Left ventricle myocardium inferior (tissue), 1 donor: ENCODE results near the gene NEURL1B. TPM values are rescaled to one million over a fixed set of nuclear protein-coding genes. Genes with fewer than 3 reads are reported as not detected.

Experiments
- DNase-seq: peaks from one replicate; pipeline ENCODE4 v3.0.0-alpha.2; 2020
- H3K27ac ChIP-seq: fragments of 200-600 bp; replicated peaks from 2 replicates; pipeline ENCODE4 v1.8.0; 2021
- H3K27me3 ChIP-seq: fragments of 200-600 bp; 2 replicates; pipeline ENCODE4 v1.8.0; 2021; ENCODE audit warnings: low read depth
- H3K36me3 ChIP-seq: fragments of 200-600 bp; 2 replicates; pipeline ENCODE4 v1.8.0; 2021
- H3K4me1 ChIP-seq: fragments of 200-600 bp; 2 replicates; pipeline ENCODE4 v1.8.0; 2021
- H3K4me3 ChIP-seq: fragments of 200-600 bp; 2 replicates; pipeline ENCODE4 v1.8.0; 2021; ENCODE audit warnings: mild to moderate bottlenecking, moderate library complexity
- H3K9me3 ChIP-seq: fragments of 200-600 bp; replicated peaks from 2 replicates; pipeline ENCODE4 v1.8.0; 2021
- intact Hi-C: fragments of 100-400 bp; cut with micrococcal nuclease; formaldehyde crosslinking; loops from one replicate; pipeline ENCODE4 v1.11.0; 2022
- long read RNA-seq: library from polyadenylated mRNA; unstranded; transcript quantifications from one replicate; pipeline ENCODE4 v2.0.0, GENCODE V29; 2021
- total RNA-seq: library from RNA; stranded (reverse); fragmentation: NEBNext Ultra II Directional; extraction: Animal tissue kit (Norgen Biotek cat#: 25700); gene quantifications from one replicate; pipeline ENCODE4 v1.2.1, GENCODE V29; 2021
- TF ChIP-seq, protein P1 (sequence below): fragments of 200-600 bp; IDR thresholded peaks from 2 replicates; pipeline ENCODE4 v1.8.0; 2021; ENCODE audit warnings: antibody characterized with exemption, mild to moderate bottlenecking, borderline replicate concordance
- donor health status: DM: no; HTN: yes; CAD: no; lungs with severe emphysema.

The NEURL1B gene, protein sequence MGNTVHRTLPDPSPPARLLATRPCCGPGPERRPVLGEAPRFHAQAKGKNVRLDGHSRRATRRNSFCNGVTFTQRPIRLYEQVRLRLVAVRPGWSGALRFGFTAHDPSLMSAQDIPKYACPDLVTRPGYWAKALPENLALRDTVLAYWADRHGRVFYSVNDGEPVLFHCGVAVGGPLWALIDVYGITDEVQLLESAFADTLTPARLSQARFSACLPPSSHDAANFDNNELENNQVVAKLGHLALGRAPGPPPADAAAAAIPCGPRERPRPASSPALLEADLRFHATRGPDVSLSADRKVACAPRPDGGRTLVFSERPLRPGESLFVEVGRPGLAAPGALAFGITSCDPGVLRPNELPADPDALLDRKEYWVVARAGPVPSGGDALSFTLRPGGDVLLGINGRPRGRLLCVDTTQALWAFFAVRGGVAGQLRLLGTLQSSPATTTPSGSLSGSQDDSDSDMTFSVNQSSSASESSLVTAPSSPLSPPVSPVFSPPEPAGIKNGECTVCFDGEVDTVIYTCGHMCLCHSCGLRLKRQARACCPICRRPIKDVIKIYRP
- total RNA-seq: 24.0 TPM
- long read RNA-seq, full-length matches to known transcripts: 1 of 11 reads
- long read RNA-seq, partial matches to known transcripts: 0 of 11 reads
- long read RNA-seq, other reads (novel, unspliced or antisense): 10 of 11 reads

DNA sequence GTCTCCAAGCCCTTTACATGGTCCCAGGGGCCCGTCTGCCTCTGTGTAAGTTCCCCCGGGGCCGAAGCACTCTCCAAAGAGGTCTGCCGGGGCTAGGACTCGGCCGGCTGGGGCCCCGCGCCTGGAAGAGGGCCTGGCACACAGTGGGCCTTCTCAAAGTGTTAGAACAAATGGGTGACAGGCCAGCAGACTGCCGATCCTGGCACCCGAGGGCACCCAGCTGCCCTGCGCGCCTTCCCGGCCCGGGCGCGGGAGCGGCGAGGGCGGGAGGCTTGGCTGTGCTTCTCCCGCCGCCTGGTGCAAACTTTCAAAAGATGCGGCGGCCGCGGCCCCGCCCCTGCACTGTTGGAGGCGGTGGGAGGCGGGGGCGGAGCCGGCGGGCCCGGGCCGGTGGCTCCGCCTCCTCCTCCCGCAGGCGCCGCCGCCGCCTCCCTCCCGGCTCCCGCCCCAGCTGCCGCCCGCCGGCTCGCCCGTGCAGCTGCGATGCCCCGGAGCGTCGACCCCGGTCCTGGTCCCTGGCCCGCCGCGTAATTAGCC, at the start of gene NEURL1B:
Gene NEURL1B, plus strand, starts transcription at position 442 of the 537 bp plus-strand sequence. CDS start 144 bp downstream, outside the sequence.
- intact Hi-C loops: loop anchor here (10.0 kb wide), 1 partner anchor 54 kb away; no protein-coding TSS in a partner anchor
- H3K9me3 ChIP-seq: no peaks in the 10 kb centered on the region
- peak; percentile 84 for DNase-seq
- TF ChIP-seq, protein P1, sequence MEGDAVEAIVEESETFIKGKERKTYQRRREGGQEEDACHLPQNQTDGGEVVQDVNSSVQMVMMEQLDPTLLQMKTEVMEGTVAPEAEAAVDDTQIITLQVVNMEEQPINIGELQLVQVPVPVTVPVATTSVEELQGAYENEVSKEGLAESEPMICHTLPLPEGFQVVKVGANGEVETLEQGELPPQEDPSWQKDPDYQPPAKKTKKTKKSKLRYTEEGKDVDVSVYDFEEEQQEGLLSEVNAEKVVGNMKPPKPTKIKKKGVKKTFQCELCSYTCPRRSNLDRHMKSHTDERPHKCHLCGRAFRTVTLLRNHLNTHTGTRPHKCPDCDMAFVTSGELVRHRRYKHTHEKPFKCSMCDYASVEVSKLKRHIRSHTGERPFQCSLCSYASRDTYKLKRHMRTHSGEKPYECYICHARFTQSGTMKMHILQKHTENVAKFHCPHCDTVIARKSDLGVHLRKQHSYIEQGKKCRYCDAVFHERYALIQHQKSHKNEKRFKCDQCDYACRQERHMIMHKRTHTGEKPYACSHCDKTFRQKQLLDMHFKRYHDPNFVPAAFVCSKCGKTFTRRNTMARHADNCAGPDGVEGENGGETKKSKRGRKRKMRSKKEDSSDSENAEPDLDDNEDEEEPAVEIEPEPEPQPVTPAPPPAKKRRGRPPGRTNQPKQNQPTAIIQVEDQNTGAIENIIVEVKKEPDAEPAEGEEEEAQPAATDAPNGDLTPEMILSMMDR: peak; percentile 40
- H3K4me1 ChIP-seq: peaks cover 57% of the 10 kb centered on the region
- H3K4me3 ChIP-seq: peak within 1 kb of the TSS; percentile 85
- H3K36me3 ChIP-seq: no peaks in the 10 kb centered on the region
- no peaks in the 10 kb centered on the region for H3K27me3 ChIP-seq
- H3K27ac ChIP-seq: peak within 1 kb of the TSS; percentile 97

DNA sequence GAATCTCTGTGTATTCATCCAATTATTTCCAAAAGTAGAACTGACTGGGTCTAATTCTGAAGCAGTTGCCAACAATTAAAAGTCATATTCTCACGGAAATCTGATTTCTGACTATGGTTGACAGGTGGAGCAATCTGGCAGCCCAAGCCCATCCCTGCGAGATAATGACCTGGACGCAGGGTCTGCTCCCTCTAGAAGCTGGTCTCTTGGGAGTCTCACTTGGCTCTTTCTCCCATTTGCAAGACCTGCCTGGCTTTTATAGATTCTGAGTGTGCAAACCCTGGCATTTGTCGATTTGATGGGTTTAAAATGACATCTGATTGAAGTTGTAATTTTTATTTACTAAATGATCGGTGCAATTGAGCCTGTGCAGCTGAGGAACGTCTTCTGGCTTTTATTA, 49.4 kb upstream of the NEURL1B start:
- Histone ChIP-seq H3K9me3 (no peaks in the 10 kb centered on the region), H3K27ac (no peak overlapping the region), H3K27me3 (no peaks in the 10 kb centered on the region), H3K36me3 (no peaks in the 10 kb centered on the region), H3K4me1 (peaks cover 14% of the 10 kb centered on the region), H3K4me3 (no peak overlapping the region)
- TF ChIP-seq, protein P1: no peak
- DNase-seq: no peak
- intact Hi-C loops: no loop called here

DNA sequence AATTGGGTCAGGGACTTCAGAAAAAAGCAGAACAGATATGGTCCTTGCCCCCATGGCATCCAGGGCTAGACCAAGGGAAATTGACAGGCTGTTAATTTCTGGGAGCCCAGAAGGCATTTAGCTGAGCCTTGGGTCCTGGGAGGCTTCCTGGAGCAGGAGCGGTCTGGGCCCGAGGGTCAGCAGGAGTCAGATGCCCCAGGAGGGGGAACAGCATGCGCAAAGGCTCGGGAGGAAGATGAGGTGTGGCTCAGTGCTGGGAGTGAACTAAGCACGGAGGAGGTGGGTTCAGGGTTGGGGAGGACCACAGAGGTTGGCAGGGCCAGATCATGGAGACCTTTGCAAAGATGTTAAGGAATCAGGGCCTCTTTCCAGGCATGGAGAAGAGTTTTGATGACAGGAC, 48.2 kb upstream of the NEURL1B start:
- H3K9me3 ChIP-seq: no peaks in the 10 kb centered on the region
- peaks cover 6% of the 10 kb centered on the region for H3K4me1 ChIP-seq
- no peaks in the 10 kb centered on the region for H3K36me3 ChIP-seq
- TF ChIP-seq, protein P1: no peak
- no peak overlapping the region for H3K27ac ChIP-seq
- no peaks in the 10 kb centered on the region for H3K27me3 ChIP-seq
- DNase-seq: no peak
- H3K4me3 ChIP-seq: no peak overlapping the region
- intact Hi-C loops: no loop called here

DNA sequence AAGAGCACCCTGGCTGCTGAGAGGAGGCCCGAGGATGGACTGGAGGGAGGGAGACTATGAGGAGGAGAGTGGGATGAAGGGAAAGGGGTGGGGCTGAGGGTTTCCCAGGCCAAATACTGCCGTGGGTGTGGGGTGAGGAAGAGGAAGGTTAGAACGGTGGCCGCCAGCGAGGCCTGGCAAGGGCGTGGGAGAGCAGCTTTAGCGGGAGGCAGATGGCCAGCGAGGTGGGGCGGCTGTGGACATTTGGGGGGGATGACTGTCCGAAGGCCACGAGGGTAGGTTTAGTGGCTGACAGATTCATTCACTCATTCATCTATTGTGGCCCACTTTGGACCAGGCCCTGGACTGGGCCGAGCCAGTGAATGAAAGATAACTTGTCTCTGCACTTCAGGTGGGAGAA, 47.8 kb upstream of the NEURL1B start:
- Histone ChIP-seq H3K27me3 (no peaks in the 10 kb centered on the region), H3K27ac (no peak overlapping the region), H3K4me1 (peaks cover 9% of the 10 kb centered on the region), H3K36me3 (no peaks in the 10 kb centered on the region), H3K4me3 (no peak overlapping the region), H3K9me3 (no peaks in the 10 kb centered on the region)
- intact Hi-C loops: no loop called here
- no peak for DNase-seq
- TF ChIP-seq, protein P1: no peak

DNA sequence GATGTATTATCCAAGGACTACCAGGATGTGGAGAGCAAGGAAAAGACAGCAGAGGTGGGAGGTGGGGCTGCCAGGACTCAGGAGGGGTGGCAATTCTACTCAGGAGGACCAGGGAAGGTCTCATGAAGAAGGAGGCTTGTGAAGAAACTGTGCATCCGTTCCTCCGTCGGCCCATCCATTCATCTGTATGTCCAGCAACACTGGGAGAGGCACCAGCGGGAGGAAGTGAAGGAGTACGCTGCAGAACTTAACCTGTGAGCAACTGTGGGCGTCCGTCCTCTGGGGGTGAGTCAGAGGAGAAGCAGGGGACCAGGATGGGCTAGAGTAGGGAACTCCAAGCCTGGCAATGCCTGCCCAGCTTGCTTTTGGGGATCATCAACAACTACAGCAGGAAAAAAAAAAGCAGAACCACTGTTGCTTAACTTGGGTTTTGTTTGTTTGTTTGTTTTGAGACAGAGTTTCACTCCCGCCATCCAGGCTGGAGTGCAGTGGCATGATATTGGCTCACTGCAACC, 47.3 kb upstream of the NEURL1B start:
- Histone ChIP-seq H3K9me3 (no peaks in the 10 kb centered on the region), H3K4me1 (peaks cover 14% of the 10 kb centered on the region), H3K4me3 (no peak overlapping the region), H3K27ac (no peak overlapping the region), H3K36me3 (no peaks in the 10 kb centered on the region), H3K27me3 (no peaks in the 10 kb centered on the region)
- DNase-seq: no peak
- TF ChIP-seq, protein P1: no peak
- intact Hi-C loops: no loop called here
